ENCODE data around the gene EDIL3. TPM values are rescaled to one million over a fixed set of nuclear protein-coding genes. Genes with fewer than 3 reads are reported as not detected.

Gene EDIL3
- total RNA-seq, 4 donors from 2014 or later, result 5.6 to 38.9 (median 25.6) TPM

- in situ Hi-C loops (cut with MboI; ENCODE audit: low pct_ligation_motif_present in 1 of 4, low pct_unique_long_range_greater_than_20kb in 1 of 4, low sequenced_read_pairs in 3 of 4), result no loop called here
- H3K4me3 ChIP-seq, result no peak overlapping the region
- no peaks in the 10 kb centered on the region for H3K9me3 ChIP-seq
- intact Hi-C loops (cut with DNase I; ENCODE audit: low total_unique reads), result no loop called here
- no peak for DNase-seq
- no peaks in the 10 kb centered on the region for H3K27me3 ChIP-seq
- H3K4me1 ChIP-seq, result no peaks in the 10 kb centered on the region
- 86 to 92% methylated on average over 2 of the region's 2 CpGs for WGBS, 2 donors (ENCODE audit: low coverage in 1 of 2)
- no peak overlapping the region for H3K27ac ChIP-seq
- no peaks in the 10 kb centered on the region for H3K36me3 ChIP-seq
- TF ChIP-seq POLR2AphosphoS5 (IDR thresholded peaks at IDR 0.05) (no peak), POLR2A (IDR thresholded peaks at IDR 0.05) (no peak), EP300 (IDR thresholded peaks at IDR 0.05; ENCODE audit: low read depth) (no peak)
- TF ChIP-seq, protein P1, sequence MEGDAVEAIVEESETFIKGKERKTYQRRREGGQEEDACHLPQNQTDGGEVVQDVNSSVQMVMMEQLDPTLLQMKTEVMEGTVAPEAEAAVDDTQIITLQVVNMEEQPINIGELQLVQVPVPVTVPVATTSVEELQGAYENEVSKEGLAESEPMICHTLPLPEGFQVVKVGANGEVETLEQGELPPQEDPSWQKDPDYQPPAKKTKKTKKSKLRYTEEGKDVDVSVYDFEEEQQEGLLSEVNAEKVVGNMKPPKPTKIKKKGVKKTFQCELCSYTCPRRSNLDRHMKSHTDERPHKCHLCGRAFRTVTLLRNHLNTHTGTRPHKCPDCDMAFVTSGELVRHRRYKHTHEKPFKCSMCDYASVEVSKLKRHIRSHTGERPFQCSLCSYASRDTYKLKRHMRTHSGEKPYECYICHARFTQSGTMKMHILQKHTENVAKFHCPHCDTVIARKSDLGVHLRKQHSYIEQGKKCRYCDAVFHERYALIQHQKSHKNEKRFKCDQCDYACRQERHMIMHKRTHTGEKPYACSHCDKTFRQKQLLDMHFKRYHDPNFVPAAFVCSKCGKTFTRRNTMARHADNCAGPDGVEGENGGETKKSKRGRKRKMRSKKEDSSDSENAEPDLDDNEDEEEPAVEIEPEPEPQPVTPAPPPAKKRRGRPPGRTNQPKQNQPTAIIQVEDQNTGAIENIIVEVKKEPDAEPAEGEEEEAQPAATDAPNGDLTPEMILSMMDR (IDR thresholded peaks at IDR 0.05), result no peak
These were observed 94.0 kb downstream of the EDIL3 start for GRCh38 chr5:84290673-84291072.

DNA sequence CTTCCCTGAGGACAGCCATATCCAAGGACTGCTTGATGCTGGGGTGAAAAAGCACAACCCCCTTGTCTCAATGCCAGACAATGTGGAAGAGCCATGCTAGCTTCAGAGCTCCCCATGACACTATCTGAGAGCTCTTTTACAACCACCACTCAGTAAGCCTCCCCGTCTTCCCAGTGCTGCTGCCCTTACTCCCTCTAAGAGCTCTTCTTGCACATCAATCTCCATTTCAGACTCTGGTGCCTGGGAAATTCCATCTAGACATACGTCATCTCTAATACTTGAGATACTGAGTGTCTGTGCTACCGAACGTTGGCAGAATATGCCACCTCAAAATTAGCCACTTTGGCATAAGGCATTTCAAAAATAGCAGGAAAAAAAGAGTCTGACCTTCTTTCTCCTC, 94.5 kb downstream of the EDIL3 start:
- TF ChIP-seq EP300 (IDR thresholded peaks at IDR 0.05; ENCODE audit: low read depth), result no peak
- TF ChIP-seq POLR2A (IDR thresholded peaks at IDR 0.05), result no peak
- Histone ChIP-seq H3K27ac (no peak overlapping the region), H3K4me1 (no peaks in the 10 kb centered on the region), H3K27me3 (no peaks in the 10 kb centered on the region), H3K4me3 (no peak overlapping the region), H3K9me3 (no peaks in the 10 kb centered on the region), H3K36me3 (no peaks in the 10 kb centered on the region)
- intact Hi-C loops (cut with DNase I; ENCODE audit: low total_unique reads) (no loop called here), in situ Hi-C loops (cut with MboI; ENCODE audit: low pct_ligation_motif_present in 1 of 4, low pct_unique_long_range_greater_than_20kb in 1 of 4, low sequenced_read_pairs in 3 of 4) (no loop called here)
- 73 to 81% methylated on average over 4 of the region's 4 CpGs for WGBS, 2 donors (ENCODE audit: low coverage in 1 of 2)
- no peak for DNase-seq

GRCh38 chr5:84287951-84288350, 96.7 kb downstream of the EDIL3 start:
- Histone ChIP-seq H3K36me3 (no peaks in the 10 kb centered on the region), H3K9me3 (no peaks in the 10 kb centered on the region), H3K4me3 (no peak overlapping the region), H3K4me1 (no peaks in the 10 kb centered on the region), H3K27ac (no peak overlapping the region), H3K27me3 (no peaks in the 10 kb centered on the region)
- intact Hi-C loops (cut with DNase I; ENCODE audit: low total_unique reads) (no loop called here), in situ Hi-C loops (cut with MboI; ENCODE audit: low pct_ligation_motif_present in 1 of 4, low pct_unique_long_range_greater_than_20kb in 1 of 4, low sequenced_read_pairs in 3 of 4) (no loop called here)
- TF ChIP-seq EP300 (IDR thresholded peaks at IDR 0.05; ENCODE audit: low read depth) (no peak), POLR2A (IDR thresholded peaks at IDR 0.05) (no peak), POLR2AphosphoS5 (IDR thresholded peaks at IDR 0.05) (no peak)
- TF ChIP-seq, protein P1 (IDR thresholded peaks at IDR 0.05), result no peak
- no peak for DNase-seq
- 64 to 67% methylated on average over 4 of the region's 4 CpGs for WGBS, 2 donors (ENCODE audit: low coverage in 1 of 2)

GRCh38 chr5:84286662-84287061, 98.0 kb downstream of the EDIL3 start:
- intact Hi-C loops (cut with DNase I; ENCODE audit: low total_unique reads) (no loop called here), in situ Hi-C loops (cut with MboI; ENCODE audit: low pct_ligation_motif_present in 1 of 4, low pct_unique_long_range_greater_than_20kb in 1 of 4, low sequenced_read_pairs in 3 of 4) (no loop called here)
- Histone ChIP-seq H3K9me3 (no peaks in the 10 kb centered on the region), H3K27ac (no peak overlapping the region), H3K4me3 (no peak overlapping the region), H3K27me3 (no peaks in the 10 kb centered on the region), H3K4me1 (no peaks in the 10 kb centered on the region), H3K36me3 (no peaks in the 10 kb centered on the region)
- TF ChIP-seq POLR2A (IDR thresholded peaks at IDR 0.05), result no peak
- TF ChIP-seq EP300 (IDR thresholded peaks at IDR 0.05; ENCODE audit: low read depth), result no peak
- TF ChIP-seq, protein P1 (IDR thresholded peaks at IDR 0.05), result no peak
- DNase-seq, result no peak
